ENCODE data around the gene CYB561.

The CYB561 gene

DNA sequence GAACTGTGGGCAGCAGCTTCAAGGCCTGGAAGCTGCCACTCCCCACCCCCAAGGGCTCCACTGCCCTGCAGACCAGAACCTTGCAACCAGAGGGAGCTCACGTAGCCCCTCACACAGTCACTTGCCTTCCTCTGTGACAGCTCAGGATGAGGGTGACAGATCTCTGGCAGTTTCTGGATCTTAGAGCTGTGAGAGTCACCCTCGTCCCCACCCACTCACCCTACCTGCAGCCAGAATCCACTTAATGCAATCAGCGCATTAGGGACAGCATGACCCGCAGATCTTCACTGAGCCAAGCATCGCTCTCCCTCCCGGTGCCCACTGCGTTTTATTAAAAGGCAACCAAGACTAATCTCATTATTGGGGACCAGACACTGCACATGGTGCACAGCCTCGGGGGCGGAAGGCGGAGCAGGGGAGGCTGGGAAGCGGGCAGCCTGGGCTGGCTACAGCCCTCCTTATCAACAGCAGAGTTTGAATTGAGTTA, 3.5 kb downstream of the CYB561 start:
- no peak overlapping the region for H3K27ac ChIP-seq
- TF ChIP-seq CTCF (IDR thresholded peaks at IDR 0.05), result no peak
- TF ChIP-seq ZFX (IDR thresholded peaks at IDR 0.05; ENCODE audit: borderline replicate concordance), result no peak

GRCh38 chr17:63442074-63442473, 4.0 kb downstream of the CYB561 start:
- H3K27ac ChIP-seq, result no peak overlapping the region
- TF ChIP-seq CTCF (IDR thresholded peaks at IDR 0.05), result no peak
- TF ChIP-seq ZFX (IDR thresholded peaks at IDR 0.05; ENCODE audit: borderline replicate concordance), result no peak

GRCh38 chr17:63441654-63442053, 4.5 kb downstream of the CYB561 start:
- TF ChIP-seq CTCF (IDR thresholded peaks at IDR 0.05), result no peak
- TF ChIP-seq ZFX (IDR thresholded peaks at IDR 0.05; ENCODE audit: borderline replicate concordance), result no peak
- H3K27ac ChIP-seq, result no peak overlapping the region

DNA sequence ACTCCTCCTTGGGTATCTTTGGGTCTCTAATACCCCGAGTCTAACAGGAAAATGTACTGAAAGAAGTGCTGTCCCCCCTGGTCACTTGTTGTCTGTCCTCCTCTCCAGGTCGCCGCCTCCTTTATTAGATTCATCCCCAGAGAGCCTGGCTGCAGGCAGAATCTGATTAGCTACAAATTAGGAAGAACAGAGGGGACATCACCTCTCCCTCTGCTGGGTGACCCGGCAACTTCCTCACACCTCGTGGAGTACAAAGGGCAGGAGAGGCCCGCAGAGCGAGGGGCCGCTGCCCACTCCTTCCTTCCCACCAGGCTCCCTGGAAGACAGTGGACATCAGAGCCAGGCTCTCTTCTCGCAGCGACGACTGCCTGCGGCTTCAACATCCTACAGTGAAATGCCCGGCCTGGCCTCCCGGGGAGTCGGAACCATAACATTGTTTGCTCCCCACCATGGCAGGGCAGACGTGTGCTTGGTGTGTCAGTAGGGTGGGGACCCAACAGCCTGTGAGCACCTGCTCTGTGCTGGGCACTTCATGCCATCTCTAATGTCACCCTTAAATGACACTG, 5.3 kb downstream of the CYB561 start:
- no peak for TF ChIP-seq CTCF (IDR thresholded peaks at IDR 0.05)

GRCh38 chr17:63440127-63440769, 5.9 kb downstream of the CYB561 start:
- H3K27ac ChIP-seq, result no peak overlapping the region
- TF ChIP-seq ZFX (IDR thresholded peaks at IDR 0.05; ENCODE audit: borderline replicate concordance), result no peak
- no peak for TF ChIP-seq CTCF (IDR thresholded peaks at IDR 0.05)

More for the DNA sequence above, 5.3 kb downstream of the CYB561 start:
- H3K27ac ChIP-seq, result no peak overlapping the region

DNA sequence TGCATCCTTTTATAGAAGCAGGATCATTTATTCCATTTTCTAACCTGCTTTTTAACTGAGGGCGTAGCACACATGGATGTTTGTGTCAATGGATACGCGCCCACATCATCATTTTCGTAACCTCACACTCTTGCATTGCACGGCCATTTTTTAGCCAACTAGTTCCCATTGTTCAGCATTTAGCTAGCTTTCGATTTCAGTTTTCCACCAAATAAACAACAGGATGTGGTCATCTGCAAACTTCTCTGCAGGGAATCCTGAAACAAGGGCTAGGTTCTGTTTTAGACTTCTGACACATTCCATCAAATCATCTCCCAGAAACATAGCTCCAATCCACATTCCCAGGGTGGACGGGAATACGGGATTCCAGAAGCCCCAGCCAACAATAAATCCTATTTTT, 6.4 kb downstream of the CYB561 start:
- no peak for TF ChIP-seq CTCF (IDR thresholded peaks at IDR 0.05)
- TF ChIP-seq ZFX (IDR thresholded peaks at IDR 0.05; ENCODE audit: borderline replicate concordance), result no peak
- no peak overlapping the region for H3K27ac ChIP-seq
